ENCODE results near the gene PRDM16. TPM values are rescaled to one million over a fixed set of nuclear protein-coding genes. Genes with fewer than 3 reads are reported as not detected.

Gene PRDM16
- polyA plus RNA-seq, 1 donor from 2014 or later = 0.21 TPM

GRCh38 chr1:3472088-3472850, 403.3 kb downstream of the PRDM16 start:
- Histone ChIP-seq H3K4me2 (ENCODE audit: low read length) (no peak overlapping the region), H3K9ac (ENCODE audit: low read length) (no peak overlapping the region), H4K20me1 (ENCODE audit: insufficient read depth) (no peaks in the 10 kb centered on the region), H3K79me2 (replicated peaks; ENCODE audit: insufficient read depth, low read length) (no peaks in the 10 kb centered on the region), H3K9me2 (ENCODE audit: insufficient read depth, low read length) (no peaks in the 10 kb centered on the region), H3K9me3 (ENCODE audit: low read length) (no peaks in the 10 kb centered on the region), H3K27me3 (ENCODE audit: insufficient read depth, low read depth, low read length) (no peaks in the 10 kb centered on the region), H3F3A (ENCODE audit: insufficient read depth, low read length, poor library complexity, severe bottlenecking) (no peaks in the 10 kb centered on the region), H3K4me3 (ENCODE audit: low read length) (no peak overlapping the region), H3K27ac (ENCODE audit: low read length) (no peak overlapping the region), H2AFZ (ENCODE audit: low read depth, low read length) (no peak overlapping the region), H3K36me3 (ENCODE audit: insufficient read depth, low read length) (no peaks in the 10 kb centered on the region)
- TF ChIP-seq POLR2AphosphoS5 (IDR thresholded peaks at IDR 0.05) = no peak
- no peak for TF ChIP-seq TAF1 (IDR thresholded peaks at IDR 0.05; ENCODE audit: low read depth)
- TF ChIP-seq REST (IDR thresholded peaks at IDR 0.05; ENCODE audit: borderline replicate concordance) = no peak
- TF ChIP-seq, protein P1, sequence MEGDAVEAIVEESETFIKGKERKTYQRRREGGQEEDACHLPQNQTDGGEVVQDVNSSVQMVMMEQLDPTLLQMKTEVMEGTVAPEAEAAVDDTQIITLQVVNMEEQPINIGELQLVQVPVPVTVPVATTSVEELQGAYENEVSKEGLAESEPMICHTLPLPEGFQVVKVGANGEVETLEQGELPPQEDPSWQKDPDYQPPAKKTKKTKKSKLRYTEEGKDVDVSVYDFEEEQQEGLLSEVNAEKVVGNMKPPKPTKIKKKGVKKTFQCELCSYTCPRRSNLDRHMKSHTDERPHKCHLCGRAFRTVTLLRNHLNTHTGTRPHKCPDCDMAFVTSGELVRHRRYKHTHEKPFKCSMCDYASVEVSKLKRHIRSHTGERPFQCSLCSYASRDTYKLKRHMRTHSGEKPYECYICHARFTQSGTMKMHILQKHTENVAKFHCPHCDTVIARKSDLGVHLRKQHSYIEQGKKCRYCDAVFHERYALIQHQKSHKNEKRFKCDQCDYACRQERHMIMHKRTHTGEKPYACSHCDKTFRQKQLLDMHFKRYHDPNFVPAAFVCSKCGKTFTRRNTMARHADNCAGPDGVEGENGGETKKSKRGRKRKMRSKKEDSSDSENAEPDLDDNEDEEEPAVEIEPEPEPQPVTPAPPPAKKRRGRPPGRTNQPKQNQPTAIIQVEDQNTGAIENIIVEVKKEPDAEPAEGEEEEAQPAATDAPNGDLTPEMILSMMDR (IDR thresholded peaks at IDR 0.05; ENCODE audit: poor library complexity, severe bottlenecking) = no peak
- TF ChIP-seq RAD21 (conservative IDR thresholded peaks at IDR 0.05) = no peak
- TF ChIP-seq SMC3 (conservative IDR thresholded peaks at IDR 0.05; ENCODE audit: poor library complexity) = no peak
- TF ChIP-seq EZH2 (IDR thresholded peaks at IDR 0.05; ENCODE audit: borderline replicate concordance, insufficient read depth, low read length, poor library complexity, severe bottlenecking) = no peak
- no peak for TF ChIP-seq EP300 (conservative IDR thresholded peaks at IDR 0.05; ENCODE audit: poor library complexity, severe bottlenecking)
- TF ChIP-seq MXI1 (conservative IDR thresholded peaks at IDR 0.05; ENCODE audit: poor library complexity, severe bottlenecking) = no peak

DNA sequence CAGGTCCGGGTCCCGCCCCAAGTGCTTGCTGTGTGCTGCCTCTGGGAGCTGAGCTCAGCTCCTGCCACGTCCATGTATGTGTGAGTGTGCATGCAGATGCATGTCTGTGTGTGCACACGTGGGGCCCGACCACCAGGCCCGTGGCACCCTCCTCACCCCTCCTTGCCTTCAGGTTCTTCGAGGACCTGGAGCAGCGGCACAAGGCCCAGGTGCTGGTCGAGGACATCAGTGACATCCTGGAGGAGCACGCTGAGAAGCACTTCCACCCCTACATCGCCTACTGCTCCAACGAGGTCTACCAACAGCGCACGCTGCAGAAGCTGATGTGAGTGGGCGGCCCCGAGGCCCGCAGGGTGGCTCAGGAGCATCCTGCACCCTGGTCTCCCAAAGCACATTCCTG, 403.9 kb downstream of the PRDM16 start:
- no peak for TF ChIP-seq EP300 (conservative IDR thresholded peaks at IDR 0.05; ENCODE audit: poor library complexity, severe bottlenecking)
- no peak for TF ChIP-seq SMC3 (conservative IDR thresholded peaks at IDR 0.05; ENCODE audit: poor library complexity)
- no peak for TF ChIP-seq EZH2 (IDR thresholded peaks at IDR 0.05; ENCODE audit: borderline replicate concordance, insufficient read depth, low read length, poor library complexity, severe bottlenecking)
- TF ChIP-seq MXI1 (conservative IDR thresholded peaks at IDR 0.05; ENCODE audit: poor library complexity, severe bottlenecking) = no peak
- TF ChIP-seq, protein P1 (IDR thresholded peaks at IDR 0.05; ENCODE audit: poor library complexity, severe bottlenecking) = no peak
- TF ChIP-seq POLR2AphosphoS5 (IDR thresholded peaks at IDR 0.05) = no peak
- TF ChIP-seq RAD21 (conservative IDR thresholded peaks at IDR 0.05) = no peak
- TF ChIP-seq REST (IDR thresholded peaks at IDR 0.05; ENCODE audit: borderline replicate concordance) = no peak
- TF ChIP-seq TAF1 (IDR thresholded peaks at IDR 0.05; ENCODE audit: low read depth) = no peak

More for the DNA sequence above, 403.9 kb downstream of the PRDM16 start:
- Histone ChIP-seq H3K4me2 (ENCODE audit: low read length) (no peak overlapping the region), H3K4me3 (ENCODE audit: low read length) (no peak overlapping the region), H3K9ac (ENCODE audit: low read length) (no peak overlapping the region), H3K9me2 (ENCODE audit: insufficient read depth, low read length) (no peaks in the 10 kb centered on the region), H4K20me1 (ENCODE audit: insufficient read depth) (no peaks in the 10 kb centered on the region), H3K27me3 (ENCODE audit: insufficient read depth, low read depth, low read length) (no peaks in the 10 kb centered on the region), H2AFZ (ENCODE audit: low read depth, low read length) (no peak overlapping the region), H3F3A (ENCODE audit: insufficient read depth, low read length, poor library complexity, severe bottlenecking) (no peaks in the 10 kb centered on the region), H3K27ac (ENCODE audit: low read length) (no peak overlapping the region), H3K79me2 (replicated peaks; ENCODE audit: insufficient read depth, low read length) (no peaks in the 10 kb centered on the region), H3K9me3 (ENCODE audit: low read length) (no peaks in the 10 kb centered on the region), H3K36me3 (ENCODE audit: insufficient read depth, low read length) (no peaks in the 10 kb centered on the region)

All from neural cell (in vitro differentiated cells).